Activated CD8-positive, alpha-beta memory T cell treated with anti-CD3 and anti-CD28 coated beads for 48 hours (primary cell): ENCODE data around the gene RIC8A.

Experiments used
- DNase-seq, 3 experiments: peaks; one replicate each; pipeline ENCODE4 v3.0.0-alpha.2; 2020; ENCODE audit warnings: low read depth in 2 of 3, low spot score in 2 of 3

Gene RIC8A

DNA sequence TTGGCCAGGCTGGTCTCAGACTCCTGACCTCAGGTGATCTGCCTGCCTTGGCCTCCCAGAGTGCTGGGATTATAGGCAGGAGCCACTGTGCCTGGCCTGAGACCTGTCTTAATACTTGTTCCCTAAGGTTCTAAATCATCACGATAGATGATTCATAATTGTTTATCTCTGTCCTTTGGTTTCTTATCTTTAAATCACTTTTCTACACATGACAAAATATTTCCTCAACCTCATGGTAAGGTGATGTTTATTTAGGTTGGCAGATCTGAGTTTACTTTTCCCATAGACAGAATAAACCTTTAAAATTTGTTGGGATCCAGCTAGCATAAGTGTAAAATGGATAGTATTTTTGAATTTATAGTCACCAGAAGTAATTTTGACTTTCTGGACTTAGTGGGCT is 32.8 kb downstream of the RIC8A start:
- no peak for DNase-seq

DNA sequence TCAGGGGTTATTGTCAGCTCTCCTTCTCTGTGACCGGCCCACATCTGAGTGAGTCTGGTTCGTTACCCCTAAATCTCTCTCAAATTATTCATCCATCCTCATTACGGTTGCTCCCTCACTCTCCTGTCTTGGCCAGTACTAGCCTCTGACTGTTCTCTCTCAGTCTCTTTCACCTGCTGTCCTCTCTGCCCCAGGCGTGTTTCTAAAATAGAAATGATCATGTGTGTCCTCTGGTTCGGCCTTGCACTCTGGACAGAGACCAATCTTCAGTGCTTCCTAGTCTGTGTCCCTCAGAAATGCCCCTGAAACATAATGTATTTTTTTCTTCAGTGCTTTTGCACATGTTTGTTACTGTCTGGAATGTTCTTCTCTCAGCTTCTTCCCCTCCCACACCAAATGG is 34.1 kb downstream of the RIC8A start:
- no peak for DNase-seq

DNA sequence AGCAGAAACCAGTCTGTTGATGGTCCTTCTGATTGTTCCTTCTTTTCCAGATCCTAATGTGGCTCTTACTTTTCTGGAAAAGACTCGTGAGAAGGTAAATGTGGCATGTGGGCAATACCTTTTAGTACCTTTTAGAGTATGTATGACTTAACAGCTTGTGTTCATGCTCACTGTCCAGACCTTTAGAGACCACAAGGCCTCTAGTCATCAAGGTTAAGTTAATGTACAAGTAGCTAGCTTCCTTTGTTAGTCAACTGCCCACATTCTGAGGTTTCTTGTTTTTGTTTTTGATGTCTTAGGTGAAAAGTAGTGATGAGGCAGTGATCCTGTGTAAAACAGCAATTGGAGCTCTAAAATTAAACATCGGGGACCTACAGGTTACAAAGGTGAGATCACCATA is 36.9 kb downstream of the RIC8A start:
- DNase-seq: no peak

DNA sequence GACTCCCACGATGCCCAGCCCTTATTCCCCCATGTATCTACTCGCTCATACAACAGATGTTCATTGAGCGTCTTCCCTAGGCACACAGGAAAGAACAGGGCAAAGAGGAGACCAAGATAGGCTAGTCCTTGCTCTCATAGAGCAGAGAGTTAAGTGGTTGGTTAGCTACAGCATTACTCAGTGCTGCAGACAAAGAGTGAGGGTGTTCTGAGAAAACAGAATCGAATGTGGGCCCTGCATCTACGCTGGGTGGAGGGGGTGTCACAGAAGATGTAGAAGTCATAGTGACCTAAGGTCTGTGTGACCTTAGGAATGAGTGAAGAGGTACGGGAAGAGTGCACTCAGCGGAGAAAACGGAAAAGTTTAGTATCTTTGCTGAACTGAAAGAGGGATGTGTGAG is 41.6 kb downstream of the RIC8A start:
- no peak for DNase-seq

DNA sequence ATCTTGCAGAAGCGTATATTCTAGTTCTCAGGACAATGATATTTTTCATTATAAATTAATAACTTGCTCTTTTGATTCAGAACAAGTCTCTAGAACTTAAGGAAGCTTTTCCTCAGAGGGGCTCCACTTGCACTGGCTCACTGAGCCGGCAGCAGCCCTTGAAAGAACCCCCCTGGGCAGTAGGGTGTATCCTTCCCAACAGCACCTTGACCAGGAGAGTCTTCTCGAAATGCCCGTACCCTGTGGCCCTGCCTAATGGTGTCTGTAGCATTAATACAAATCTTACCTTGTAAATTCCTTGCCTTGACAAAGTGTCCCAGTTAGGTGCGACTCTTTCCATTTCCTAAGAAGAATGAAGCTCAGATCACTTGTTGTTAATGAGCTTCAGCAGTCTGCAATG is 42.8 kb downstream of the RIC8A start:
- DNase-seq: no peak

DNA sequence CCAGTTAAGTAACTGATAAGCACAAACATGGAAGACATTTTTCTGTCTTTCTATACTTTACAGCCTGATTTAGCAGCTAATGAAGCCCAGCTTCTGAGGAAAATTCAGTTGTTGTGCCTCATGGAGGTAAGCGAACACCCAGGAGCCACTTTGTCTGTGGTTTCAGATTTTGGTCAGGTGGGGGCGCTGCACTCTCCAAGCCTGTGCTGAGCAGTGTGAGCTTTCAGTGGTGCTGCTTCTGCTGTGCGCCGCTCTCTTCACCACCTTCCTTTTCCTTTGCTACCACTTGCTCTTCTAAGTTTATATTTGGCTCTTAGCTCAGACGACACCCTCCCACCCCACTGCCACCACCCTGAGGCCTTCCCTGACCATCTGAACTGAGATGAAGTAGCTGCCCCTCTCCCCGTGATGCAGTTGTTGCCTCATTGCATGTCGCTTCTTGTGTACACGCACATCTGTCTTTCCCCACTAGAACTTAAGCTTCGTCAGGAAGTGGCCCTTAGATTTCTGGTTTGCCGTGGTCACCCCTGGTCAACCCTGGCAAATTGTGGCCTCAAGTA is 43.3 kb downstream of the RIC8A start:
- peak in 1 of 3 experiments; percentile 65 for DNase-seq

DNA sequence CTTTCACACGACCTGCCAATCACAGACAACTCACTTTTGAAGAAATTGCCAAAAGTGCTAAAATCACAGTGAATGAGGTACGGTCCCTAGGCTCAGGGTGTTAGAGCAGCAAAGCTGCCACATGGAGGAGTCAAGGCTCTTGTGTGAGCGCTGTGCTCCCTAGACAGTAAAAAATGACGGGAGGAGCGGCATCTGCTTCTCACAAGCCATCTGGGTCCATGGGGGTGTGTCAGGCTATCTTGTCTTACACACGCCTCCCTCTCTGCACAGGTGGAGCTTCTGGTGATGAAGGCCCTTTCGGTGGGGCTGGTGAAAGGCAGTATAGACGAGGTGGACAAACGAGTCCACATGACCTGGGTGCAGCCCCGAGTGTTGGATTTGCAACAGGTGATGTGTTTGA is 44.0 kb downstream of the RIC8A start:
- DNase-seq: no peak

DNA sequence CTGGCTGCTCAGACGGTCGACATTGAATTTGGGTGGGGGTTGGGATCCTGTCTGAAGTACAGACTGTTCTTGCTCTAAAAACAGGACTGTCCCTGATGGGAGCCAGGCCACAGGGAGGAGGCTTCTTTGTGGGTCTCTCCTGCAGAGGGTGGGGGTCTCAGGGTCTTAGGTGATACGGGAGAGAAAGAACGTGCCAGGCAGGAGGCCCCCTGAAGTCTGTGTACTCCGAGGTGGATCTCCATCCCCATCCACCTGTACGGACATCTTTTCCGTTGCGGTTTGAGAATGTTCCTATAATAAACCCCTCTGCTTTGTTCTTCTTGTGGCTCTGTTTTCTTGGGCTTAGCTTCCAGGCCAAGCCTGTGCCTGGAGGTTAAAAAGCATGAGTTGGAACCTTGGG is 45.2 kb downstream of the RIC8A start:
- DNase-seq: no peak

DNA sequence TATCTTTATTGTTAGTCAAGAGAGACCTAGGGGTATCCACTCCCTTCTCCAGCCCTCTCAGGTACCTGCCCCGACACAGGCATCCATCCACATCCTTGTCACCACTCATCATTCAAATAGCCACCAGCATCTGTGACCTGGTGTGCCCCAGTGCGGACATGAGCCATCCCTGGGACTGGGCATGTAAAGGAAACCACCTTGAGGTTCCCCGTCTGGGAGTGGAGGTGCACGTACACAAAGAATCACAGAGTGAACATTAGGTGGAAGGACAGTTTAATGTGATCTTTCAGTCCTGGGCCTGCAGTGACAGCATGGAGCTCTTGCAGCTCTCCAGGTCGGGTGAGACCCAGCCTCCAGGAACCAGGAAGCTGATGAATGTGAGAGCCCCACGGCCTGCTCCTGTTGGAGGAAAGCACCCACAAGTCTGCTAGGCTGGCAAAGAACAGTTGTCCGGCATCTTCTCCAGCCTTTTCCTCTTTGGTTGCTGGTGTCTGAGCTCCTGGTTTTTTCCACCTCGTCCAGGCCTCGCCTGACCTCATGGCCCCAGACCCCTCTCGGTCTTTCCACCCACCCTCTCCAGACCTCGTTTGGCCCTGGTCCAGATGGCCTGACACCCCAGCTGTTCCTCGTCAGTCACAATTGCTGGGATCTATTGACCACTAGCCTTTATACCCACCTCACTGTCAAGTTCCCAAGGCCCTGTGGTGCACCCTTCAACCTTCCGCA is 45.8 kb downstream of the RIC8A start:
- no peak for DNase-seq

DNA sequence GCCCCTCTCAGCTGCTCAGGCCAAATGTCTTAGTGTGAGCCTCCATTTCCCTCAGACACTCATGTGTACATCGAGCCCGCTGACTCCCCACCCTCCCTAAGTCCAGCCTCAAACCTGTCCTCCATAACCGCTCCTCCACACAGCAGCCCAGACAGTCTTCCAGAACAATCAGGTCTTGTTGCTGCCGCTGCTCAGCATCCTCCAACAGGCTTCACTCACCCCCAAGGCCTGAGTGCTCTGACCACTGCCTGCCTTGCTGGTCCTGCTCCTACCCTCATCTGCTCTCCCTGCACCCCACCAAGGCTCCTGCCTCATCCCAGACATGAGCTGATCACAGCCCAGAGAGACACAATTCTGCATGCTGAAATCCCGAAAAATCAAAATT is 46.4 kb downstream of the RIC8A start:
- no peak for DNase-seq

DNA sequence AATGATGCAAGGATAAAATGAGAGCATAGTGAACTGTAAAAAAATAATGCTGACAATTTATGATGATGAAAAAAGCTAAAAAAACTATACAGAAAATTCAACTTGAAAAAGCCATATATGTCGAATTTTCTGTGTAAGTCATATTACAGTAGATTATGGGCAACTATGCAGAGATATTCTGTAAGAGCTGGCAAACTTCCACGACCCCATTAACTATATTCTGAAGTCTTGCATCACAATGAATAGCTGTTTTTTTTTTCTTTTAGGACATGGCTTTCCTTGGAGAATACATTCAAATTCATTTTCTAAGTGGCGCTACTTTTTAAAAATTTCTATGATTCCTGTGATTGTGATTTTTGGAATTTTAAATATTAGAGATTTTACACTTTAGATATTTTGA is 47.7 kb downstream of the RIC8A start:
- DNase-seq: no peak

DNA sequence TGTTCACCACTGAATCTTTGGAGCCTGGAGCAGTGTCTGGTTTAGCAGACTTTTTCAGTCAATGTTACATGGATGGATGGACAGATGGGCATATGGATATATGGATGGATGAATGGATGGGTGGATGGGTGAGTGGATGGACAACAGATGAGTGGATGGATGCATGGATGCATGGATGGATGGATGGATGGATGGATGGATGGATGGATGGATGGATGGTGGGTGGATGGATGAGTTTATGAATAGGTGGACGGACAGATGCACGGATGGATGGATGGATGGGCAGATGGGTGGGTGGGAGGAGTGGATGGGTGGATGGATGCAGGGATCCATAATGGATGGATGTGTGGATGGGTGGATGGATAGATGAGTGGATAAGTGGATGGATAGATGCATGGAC is 48.3 kb downstream of the RIC8A start:
- no peak for DNase-seq

DNA sequence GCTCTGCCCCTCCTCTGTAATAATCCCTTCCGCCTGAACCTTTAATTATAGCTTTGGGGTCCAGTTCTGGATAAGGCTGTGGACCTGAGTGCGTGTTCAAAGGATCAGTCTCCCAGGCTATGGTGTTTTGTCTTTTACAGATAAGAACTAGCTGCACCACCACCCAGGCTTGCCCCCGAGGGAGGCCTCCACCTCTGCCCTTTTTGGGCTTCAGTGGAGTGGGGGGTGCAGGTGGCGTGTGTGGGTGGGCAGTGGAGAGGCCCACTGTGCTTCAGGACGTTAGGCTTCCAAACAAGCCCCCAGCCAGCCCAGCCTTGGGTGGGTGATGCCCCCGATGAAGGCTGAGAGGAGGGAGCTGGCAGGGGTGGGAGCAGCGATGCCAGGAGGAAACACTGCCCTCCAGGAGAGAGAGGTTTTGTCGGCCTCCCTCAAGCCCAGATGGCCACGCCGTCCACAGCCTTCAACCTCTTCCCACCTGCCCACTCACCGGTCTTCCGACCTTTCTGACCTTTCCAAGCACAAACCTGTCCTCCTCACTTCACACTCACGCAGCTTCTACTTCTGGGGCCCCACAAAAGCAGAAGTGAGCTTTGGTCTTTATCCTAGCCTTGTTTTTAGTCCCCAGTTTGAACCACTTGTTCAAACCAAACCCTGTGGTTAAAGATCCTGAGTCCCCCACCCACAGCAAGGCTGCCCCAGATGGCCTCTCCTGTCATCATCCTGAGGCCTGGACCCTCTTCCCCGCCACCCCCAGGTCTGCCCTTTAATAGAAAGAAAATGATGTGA is 49.6 kb downstream of the RIC8A start:
- DNase-seq: no peak

DNA sequence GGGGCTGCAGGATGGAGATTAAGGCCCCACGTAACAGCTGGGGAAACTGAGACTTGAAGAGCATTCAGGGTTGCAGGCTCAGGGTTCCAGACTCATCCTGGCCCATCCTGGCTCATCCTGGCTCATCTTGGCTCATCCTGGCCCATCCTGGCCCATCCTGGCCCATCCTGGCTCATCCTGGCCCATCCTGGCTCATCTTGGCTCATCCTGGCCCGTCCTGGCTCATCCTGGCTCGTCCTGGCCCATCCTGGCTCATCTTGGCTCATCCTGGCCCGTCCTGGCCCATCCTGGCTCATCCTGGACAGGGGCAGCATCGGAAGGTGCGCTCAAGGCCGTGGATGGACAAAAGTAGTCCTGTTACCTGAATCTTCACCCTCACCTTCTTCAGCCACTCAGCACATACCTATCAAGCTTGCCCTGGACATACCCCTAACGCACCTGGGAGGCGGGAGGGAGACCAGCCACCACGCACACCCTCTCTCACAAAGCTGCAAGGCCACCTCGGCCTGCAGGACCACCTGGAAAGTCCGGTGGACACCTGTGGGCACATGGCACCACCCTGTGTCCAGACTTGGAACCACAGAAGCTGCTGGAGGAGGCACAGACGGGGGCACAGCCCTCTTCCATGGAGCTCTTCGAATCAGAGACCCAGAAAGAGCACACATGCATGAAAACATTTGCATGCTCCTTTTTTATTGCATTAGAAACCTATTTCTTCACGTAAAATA is 50.4 kb downstream of the RIC8A start:
- DNase-seq: no peak

DNA sequence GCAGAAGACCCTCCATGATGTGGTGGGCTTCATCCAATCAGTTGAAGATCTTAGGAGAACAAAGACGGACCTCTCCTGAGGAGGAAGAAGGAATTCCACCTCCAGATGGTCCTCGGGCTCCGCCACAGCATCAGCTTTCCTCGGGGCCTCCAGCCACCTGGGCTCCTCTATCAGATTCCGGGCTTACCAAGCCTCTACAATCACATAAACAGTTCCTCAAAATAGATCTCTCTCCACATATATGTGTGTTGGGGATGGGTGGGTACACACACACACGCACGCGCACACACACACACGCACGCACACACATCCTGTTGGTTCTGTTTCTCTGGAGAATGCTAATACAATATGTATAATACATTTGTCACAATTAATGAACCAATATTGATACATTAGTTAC is 51.9 kb downstream of the RIC8A start:
- DNase-seq: no peak

DNA sequence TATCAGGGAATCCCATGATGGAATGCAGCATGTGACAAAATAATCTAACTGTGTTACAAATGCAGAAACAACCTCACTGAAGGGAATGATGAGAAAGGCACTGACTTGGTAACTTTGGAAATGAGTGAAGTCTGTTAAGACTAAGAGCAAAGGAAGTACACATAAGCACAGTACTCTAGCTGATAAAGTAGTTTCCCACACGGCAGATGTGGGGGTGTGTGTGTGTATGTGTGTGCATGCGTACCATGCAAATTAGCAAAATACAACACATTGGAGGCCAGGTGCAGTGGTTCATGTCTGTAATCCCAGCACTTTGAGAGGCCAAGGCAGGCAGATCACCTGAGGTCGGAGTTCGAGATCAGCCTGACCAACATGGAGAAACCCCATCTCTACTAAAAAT is 54.1 kb downstream of the RIC8A start:
- no peak for DNase-seq
